Esophagus muscularis mucosa (tissue), 4 donors: ENCODE measurements around the gene IL6R.
A peak's percentile ranks its signal among the peaks of the same experiment; 100 is the strongest.

Experiments
- EP300 ChIP-seq: sonication (generic); formaldehyde crosslinking; IDR thresholded peaks from one replicate; pipeline ENCODE4 v1.6.1; 2017; ENCODE audit warnings: antibody characterized with exemption
- POLR2A ChIP-seq: fragments of 450-650 bp; IDR thresholded peaks from one replicate; pipeline ENCODE4 v1.6.1; 2017; ENCODE audit warnings: antibody characterized with exemption, moderate library complexity, mild to moderate bottlenecking, low read depth
- POLR2AphosphoS5 ChIP-seq, 2 donors: sonication (generic); formaldehyde crosslinking; IDR thresholded peaks; one replicate each; pipeline ENCODE4 v1.6.1; 2017; ENCODE audit warnings: antibody characterized with exemption in 2 of 2
- TF ChIP-seq, protein P1 (sequence below), 3 experiments: fragments of 200-600 bp in 2 of 3; fragments of 450-650 bp in 1 of 3; sonication (generic) in 2 of 3; IDR thresholded peaks; one replicate each; pipeline ENCODE4 v1.5.1; 2017 to 2019; ENCODE audit warnings: antibody characterized with exemption in 3 of 3, mild to moderate bottlenecking in 2 of 3, moderate library complexity in 1 of 3

DNA sequence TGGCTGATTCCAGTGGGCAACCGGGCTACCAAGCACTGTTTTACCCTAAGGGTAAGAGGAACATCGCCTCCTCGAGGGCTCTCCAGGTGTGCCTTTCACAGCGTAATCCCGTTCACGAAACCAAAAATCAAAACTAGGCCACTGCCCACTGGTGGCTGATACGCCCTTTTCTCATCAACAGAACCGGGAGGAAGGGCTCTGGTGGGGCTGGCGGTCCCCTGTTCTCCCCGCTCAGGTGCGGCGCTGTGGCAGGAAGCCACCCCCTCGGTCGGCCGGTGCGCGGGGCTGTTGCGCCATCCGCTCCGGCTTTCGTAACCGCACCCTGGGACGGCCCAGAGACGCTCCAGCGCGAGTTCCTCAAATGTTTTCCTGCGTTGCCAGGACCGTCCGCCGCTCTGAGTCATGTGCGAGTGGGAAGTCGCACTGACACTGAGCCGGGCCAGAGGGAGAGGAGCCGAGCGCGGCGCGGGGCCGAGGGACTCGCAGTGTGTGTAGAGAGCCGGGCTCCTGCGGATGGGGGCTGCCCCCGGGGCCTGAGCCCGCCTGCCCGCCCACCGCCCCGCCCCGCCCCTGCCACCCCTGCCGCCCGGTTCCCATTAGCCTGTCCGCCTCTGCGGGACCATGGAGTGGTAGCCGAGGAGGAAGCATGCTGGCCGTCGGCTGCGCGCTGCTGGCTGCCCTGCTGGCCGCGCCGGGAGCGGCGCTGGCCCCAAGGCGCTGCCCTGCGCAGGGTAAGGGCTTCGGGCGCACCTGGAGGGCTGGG is at the start of gene IL6R:
- TF ChIP-seq, protein P1, sequence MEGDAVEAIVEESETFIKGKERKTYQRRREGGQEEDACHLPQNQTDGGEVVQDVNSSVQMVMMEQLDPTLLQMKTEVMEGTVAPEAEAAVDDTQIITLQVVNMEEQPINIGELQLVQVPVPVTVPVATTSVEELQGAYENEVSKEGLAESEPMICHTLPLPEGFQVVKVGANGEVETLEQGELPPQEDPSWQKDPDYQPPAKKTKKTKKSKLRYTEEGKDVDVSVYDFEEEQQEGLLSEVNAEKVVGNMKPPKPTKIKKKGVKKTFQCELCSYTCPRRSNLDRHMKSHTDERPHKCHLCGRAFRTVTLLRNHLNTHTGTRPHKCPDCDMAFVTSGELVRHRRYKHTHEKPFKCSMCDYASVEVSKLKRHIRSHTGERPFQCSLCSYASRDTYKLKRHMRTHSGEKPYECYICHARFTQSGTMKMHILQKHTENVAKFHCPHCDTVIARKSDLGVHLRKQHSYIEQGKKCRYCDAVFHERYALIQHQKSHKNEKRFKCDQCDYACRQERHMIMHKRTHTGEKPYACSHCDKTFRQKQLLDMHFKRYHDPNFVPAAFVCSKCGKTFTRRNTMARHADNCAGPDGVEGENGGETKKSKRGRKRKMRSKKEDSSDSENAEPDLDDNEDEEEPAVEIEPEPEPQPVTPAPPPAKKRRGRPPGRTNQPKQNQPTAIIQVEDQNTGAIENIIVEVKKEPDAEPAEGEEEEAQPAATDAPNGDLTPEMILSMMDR (IDR thresholded peaks at IDR 0.05): peak; percentile 60 to 87 (median 71)
- TF ChIP-seq POLR2A: peak; percentile 63
- TF ChIP-seq EP300: peak; percentile 14
- peak; percentile 99 to 100 for TF ChIP-seq POLR2AphosphoS5 (IDR thresholded peaks at IDR 0.05)
